Measurements from ENCODE around the gene SERTAD3.
A peak's percentile ranks its signal among the peaks of the same experiment; 100 is the strongest.
"Not testable (repeated sequence)": the region's sequence is repeated elsewhere in the genome, so short reads cannot be mapped to it uniquely, and the experiment has no call there.

Gene SERTAD3

GRCh38 chr19:40457953-40458596 is 13.9 kb upstream of the SERTAD3 start:
- no peak for DNase-seq

- DNase-seq: no peak
Observed at GRCh38 chr19:40457048-40457447, 12.9 kb upstream of the SERTAD3 start.

- not testable (repeated sequence) for DNase-seq
Observed at GRCh38 chr19:40453943-40454342, 9.8 kb upstream of the SERTAD3 start.

GRCh38 chr19:40453151-40453735 is 9.1 kb upstream of the SERTAD3 start:
- no peak for DNase-seq

- no peak for DNase-seq
Observed at GRCh38 chr19:40452016-40452415, 7.9 kb upstream of the SERTAD3 start.

- DNase-seq: no peak
Observed at GRCh38 chr19:40450664-40451063, 6.5 kb upstream of the SERTAD3 start.

GRCh38 chr19:40449506-40449905 is 5.4 kb upstream of the SERTAD3 start:
- no peak for DNase-seq

GRCh38 chr19:40446263-40446784 is 2.2 kb upstream of the SERTAD3 start:
- DNase-seq: no peak

- DNase-seq: no peak
Observed at GRCh38 chr19:40445780-40446262, 1.7 kb upstream of the SERTAD3 start.

- no peak for DNase-seq
Observed at GRCh38 chr19:40444825-40445312, 734 bp upstream of the SERTAD3 start.

- peak; percentile 94 for DNase-seq
Observed at GRCh38 chr19:40443131-40443999, 770 bp downstream of the SERTAD3 start.

GRCh38 chr19:40442328-40443130 is 1.6 kb downstream of the SERTAD3 start:
- DNase-seq: no peak

- no peak for DNase-seq
Observed at GRCh38 chr19:40441719-40442253, 2.3 kb downstream of the SERTAD3 start.

- no peak for DNase-seq
Observed at GRCh38 chr19:40438284-40438683, 5.9 kb downstream of the SERTAD3 start.

GRCh38 chr19:40433391-40434216 is 10.5 kb downstream of the SERTAD3 start:
- DNase-seq: peak; percentile 48

GRCh38 chr19:40432760-40433159 is 11.4 kb downstream of the SERTAD3 start:
- not testable (repeated sequence) for DNase-seq

GRCh38 chr19:40431698-40432097 is 12.4 kb downstream of the SERTAD3 start:
- DNase-seq: no peak

- not testable (repeated sequence) for DNase-seq
Observed at GRCh38 chr19:40430242-40430641, 13.9 kb downstream of the SERTAD3 start.

GRCh38 chr19:40428197-40428596 is 15.9 kb downstream of the SERTAD3 start:
- DNase-seq: not testable (repeated sequence)

- peak; percentile 97 for DNase-seq
Observed at GRCh38 chr19:40425450-40426287, 18.5 kb downstream of the SERTAD3 start, which contains the start of gene SERTAD1. SERTAD1 (minus strand) TSS chr19:40425992; CDS start chr19:40423546, 2,446 bp downstream.

Measured in NCI-H1092 (cell line).